HCT116 (cell line): ENCODE results near the gene IL17REL. TPM values are rescaled to one million over a fixed set of nuclear protein-coding genes. Genes with fewer than 3 reads are reported as not detected.

Experiments used
- ATAC-seq: fragments of 200-7000 bp; cut with Tn5 transposase; 2 replicates; pipeline ENCODE4 v1.9.1; 2020; ENCODE audit warnings: mild to moderate bottlenecking, moderate library complexity
- BruUV-seq: library from RNA; stranded (reverse); fragments of 400-500 nt; replicated peaks from 2 replicates; lab custom pipeline; 2021; lab: Mats Ljungman, UMichigan
- CTCF ChIA-PET: fragments of 300-600 bp; sonication (Branson Sonifier 250); formaldehyde crosslinking; loops from one replicate; lab custom pipeline; 2021; ENCODE audit warnings: antibody characterized with exemption; lab: Charles Lee
- POLR2A ChIA-PET: fragments of 300-600, 350-600 bp; sonication (Branson Sonifier 250); formaldehyde crosslinking; loops from one replicate; lab custom pipeline; 2021; ENCODE audit warnings: antibody characterized with exemption; lab: Charles Lee
- RAD21 ChIA-PET, 2 experiments: fragments of 300-600 bp; sonication (Branson Sonifier 250); formaldehyde crosslinking; loops; one replicate each; lab custom pipeline; 2023; ENCODE audit warnings: low total read pairs in 2 of 2; ENCODE audit not compliant: uncharacterized antibody in 2 of 2, unreplicated experiment in 2 of 2, low non-redundant PET in 1 of 2; lab: Charles Lee
- DNase-seq: peaks from one replicate; pipeline ENCODE4 v3.0.0-alpha.2; 2010; ENCODE audit warnings: low read depth, low spot score
- H2AFZ ChIP-seq: fragments of 200-600 bp; shearing (Covaris generic), sonication (generic); 2 replicates; pipeline ENCODE4 v1.6.1; 2017; ENCODE audit warnings: low read depth, mixed run types, mixed read lengths, antibody characterized with exemption, low read length; ENCODE audit not compliant: poor library complexity, severe bottlenecking
- H3K27ac ChIP-seq: 2 replicates; pipeline ENCODE4 v1.5.1; 2012; ENCODE audit warnings: low read depth, low read length
- H3K27me3 ChIP-seq: fragments of 200-600 bp; sonication (generic); 2 replicates; pipeline ENCODE4 v1.6.1; 2016; ENCODE audit warnings: mixed run types, low read length, mixed read lengths; ENCODE audit not compliant: insufficient read depth
- H3K36me3 ChIP-seq, 2 experiments: fragments of 200-500 bp in 1 of 2; fragments of 200-600 bp in 1 of 2; sonication (Bioruptor generic) in 1 of 2; sonication (generic) in 1 of 2; 2 replicates each; pipeline versions ENCODE4 v1.5.1 to v1.6.1; 2014 to 2016; ENCODE audit warnings: low read length in 2 of 2, inconsistent platforms in 1 of 2, mixed read lengths in 1 of 2, mixed run types in 1 of 2; ENCODE audit not compliant: insufficient read depth in 2 of 2, control insufficient read depth in 1 of 2
- H3K4me1 ChIP-seq, 2 experiments: fragments of 200-600 bp in 1 of 2; sonication (generic) in 1 of 2; 2 replicates each; pipeline versions ENCODE4 v1.5.1 to v1.6.1; 2012 to 2017; ENCODE audit warnings: low read length in 2 of 2, inconsistent platforms in 1 of 2, mild to moderate bottlenecking in 1 of 2, mixed read lengths in 1 of 2, mixed run types in 1 of 2, moderate library complexity in 1 of 2; ENCODE audit not compliant: insufficient read depth in 2 of 2, control insufficient read depth in 1 of 2
- H3K4me2 ChIP-seq: fragments of 200-600 bp; sonication (generic); 2 replicates; pipeline ENCODE4 v1.6.1; 2017; ENCODE audit warnings: mixed run types, low read length, mixed read lengths
- H3K4me3 ChIP-seq, 2 experiments: fragments of 200-600 bp in 1 of 2; sonication (generic) in 1 of 2; replicated peaks in 1 of 2; 2 replicates each; pipeline ENCODE4 v1.5.1; 2011 to 2016; ENCODE audit warnings: low read length in 2 of 2, control low read depth in 1 of 2, low read depth in 1 of 2, mild to moderate bottlenecking in 1 of 2, mixed read lengths in 1 of 2, mixed run types in 1 of 2
- H3K79me2 ChIP-seq: fragments of 200-600 bp; sonication (generic); 2 replicates; pipeline ENCODE4 v1.6.1; 2017; ENCODE audit warnings: mild to moderate bottlenecking, mixed run types, low read length, moderate library complexity, mixed read lengths; ENCODE audit not compliant: insufficient read depth
- H3K9ac ChIP-seq: fragments of 200-600 bp; sonication (generic); 2 replicates; pipeline ENCODE4 v1.6.1; 2016; ENCODE audit warnings: low read length, mixed read lengths
- H3K9me2 ChIP-seq: fragments of 200-600 bp; sonication (generic), shearing (Covaris generic); 2 replicates; pipeline ENCODE4 v1.6.1; 2017; ENCODE audit warnings: mixed run types, mild to moderate bottlenecking, moderate library complexity; ENCODE audit not compliant: insufficient read depth
- H3K9me3 ChIP-seq, 2 experiments: fragments of 200-500 bp in 1 of 2; fragments of 200-600 bp in 1 of 2; sonication (Bioruptor generic) in 1 of 2; sonication (generic) in 1 of 2; 2 replicates each; pipeline ENCODE4 v1.6.1; 2014 to 2017; ENCODE audit warnings: low read length in 2 of 2, mixed read lengths in 2 of 2, inconsistent platforms in 1 of 2, low read depth in 1 of 2, mild to moderate bottlenecking in 1 of 2, mixed run types in 1 of 2, moderate library complexity in 1 of 2; ENCODE audit not compliant: control insufficient read depth in 1 of 2, insufficient read depth in 1 of 2
- H4K20me1 ChIP-seq: fragments of 200-600 bp; sonication (generic), shearing (Covaris generic); 2 replicates; pipeline ENCODE4 v1.6.1; 2017; ENCODE audit warnings: mixed run types, mild to moderate bottlenecking, moderate library complexity; ENCODE audit not compliant: insufficient read depth
- CBX3 ChIP-seq: IDR thresholded peaks from 2 replicates; pipeline ENCODE4 v1.6.1; 2012; ENCODE audit warnings: low read depth
- MAX ChIP-seq: IDR thresholded peaks from 2 replicates; pipeline ENCODE4 v1.6.1; 2012
- POLR2A ChIP-seq: IDR thresholded peaks from 2 replicates; pipeline ENCODE4 v1.7.0; 2011; ENCODE audit warnings: borderline replicate concordance; ENCODE audit not compliant: insufficient read depth, insufficient read length; ENCODE audit errors: extremely low read depth
- RAD21 ChIP-seq: IDR thresholded peaks from 2 replicates; pipeline ENCODE4 v1.6.1; 2012; ENCODE audit warnings: low read depth, mild to moderate bottlenecking
- ZFX ChIP-seq: fragments of 450-650 bp; IDR thresholded peaks from 2 replicates; pipeline ENCODE4 v1.6.1; 2017
- intact Hi-C: fragments of 100-400 bp; cut with micrococcal nuclease; formaldehyde crosslinking; loops from 2 replicates; pipeline ENCODE4 v1.10.0; 2022
- total RNA-seq: library from RNA; stranded (reverse); gene quantifications from one replicate; pipeline ENCODE4 v1.2.1, GENCODE V29; 2021; ENCODE audit not compliant: unreplicated experiment

IL17REL gene
- total RNA-seq, 1 experiment from 2014 or later: not detected

- Histone ChIP-seq H2AFZ (no peak overlapping the region), H3K4me3 (no peak overlapping the region), H3K36me3 (no peaks in the 10 kb centered on the region), H3K4me2 (no peak overlapping the region; the same call in 1 of the 2 replicates), H3K79me2 (no peaks in the 10 kb centered on the region), H3K27me3 (no peaks in the 10 kb centered on the region), H3K4me1 (peaks cover 36 to 51% of the 10 kb centered on the region in 2 experiments), H3K9me2 (no peaks in the 10 kb centered on the region), H3K9me3 (no peaks in the 10 kb centered on the region), H4K20me1 (no peaks in the 10 kb centered on the region), H3K27ac (no peak overlapping the region; the same call in 1 of the 2 replicates), H3K9ac (peak overlapping the region; percentile 19; the same call in 1 of the 2 replicates)
- no peak for DNase-seq
- no TSS peak for BruUV-seq
- ATAC-seq: no peak
- intact Hi-C loops: no loop called here
- ChIA-PET RAD21 (no interaction called here), POLR2A (no interaction called here), CTCF (no interaction called here)
- TF ChIP-seq POLR2A (no peak), ZFX (0 out of 2 replicates have a peak, but pooled peaks have one; percentile 11)
These were observed 59.4 kb downstream of the IL17REL start for GRCh38 chr22:49953027-49953679.

GRCh38 chr22:49951986-49952896, 60.3 kb downstream of the IL17REL start:
- Histone ChIP-seq H3K4me3 (peak overlapping the region in 1 of 2 experiments; percentile 17; a peak in 1 of 4 replicates), H3K79me2 (no peaks in the 10 kb centered on the region), H3K27ac (peak overlapping the region; percentile 60), H3K4me2 (peak overlapping the region; percentile 73), H3K9me3 (no peaks in the 10 kb centered on the region), H2AFZ (no peak overlapping the region), H3K36me3 (no peaks in the 10 kb centered on the region), H3K27me3 (no peaks in the 10 kb centered on the region), H3K9ac (peak overlapping the region; percentile 54), H3K9me2 (no peaks in the 10 kb centered on the region), H3K4me1 (peaks cover 36 to 49% of the 10 kb centered on the region in 2 experiments), H4K20me1 (no peaks in the 10 kb centered on the region)
- ATAC-seq: peak; percentile 57
- DNase-seq: no peak
- ChIA-PET CTCF (interaction anchor here (1.6 kb wide), 1 partner anchor 21 kb away, joined by 7 read pairs; no protein-coding TSS in a partner anchor), POLR2A (interaction anchor here (1.0 to 1.2 kb wide), 2 partner anchors 8 to 10 kb away, joined by 3 to 4 read pairs; partner anchors contain the start of gene PIM3), RAD21 (no interaction called here)
- intact Hi-C loops: no loop called here
- BruUV-seq: no TSS peak
- no peak for TF ChIP-seq CBX3
- TF ChIP-seq RAD21: no peak
- TF ChIP-seq MAX: no peak
